K562 (cell line): ENCODE measurements around the gene CNTRL. TPM values are rescaled to one million over a fixed set of nuclear protein-coding genes. Genes with fewer than 3 reads are reported as not detected.

ENCODE experiments used
- ATAC-seq: fragments of 200-7000 bp; cut with Tn5 transposase; 3 replicates; pipeline ENCODE4 v1.9.1; 2020; ENCODE audit warnings: moderate library complexity
- BruUV-seq: library from RNA; stranded (reverse); fragments of 400-500 nt; replicated peaks from 2 replicates; lab custom pipeline; 2021; lab: Mats Ljungman, UMichigan
- CTCF ChIA-PET: fragments of 300-600 bp; formaldehyde crosslinking; extraction: SDS; loops from one replicate; lab custom pipeline; 2021; ENCODE audit warnings: low intra/inter-chr PET ratio; lab: Yijun Ruan, JAX
- POLR2A ChIA-PET: fragments of 300-600, 350-650 bp; sonication (Branson Sonifier 250); formaldehyde crosslinking; extraction: SDS; loops from one replicate; lab custom pipeline; 2021; ENCODE audit warnings: antibody characterized with exemption, inconsistent platforms; lab: Yijun Ruan, JAX
- DNase-seq, 4 experiments: peaks; one replicate each; pipeline versions ENCODE4 v3.0.0 to v3.0.0-alpha.2; 2011 to 2018; ENCODE audit warnings: low spot score in 3 of 4, mixed read lengths in 3 of 4; ENCODE audit errors: extremely low read depth in 1 of 4
- FAIRE-seq: peaks from 2 replicates; lab custom pipeline; 2011; peaks lifted over from hg19 to GRCh38; lab: Jason Lieb, UNC
- H2AFZ ChIP-seq: 2 replicates; pipeline ENCODE4 v1.6.0; 2011; ENCODE audit warnings: low read depth, low read length, control low read depth, inconsistent platforms
- H3K27ac ChIP-seq: fragments of 200-600 bp; 3 replicates; pipeline ENCODE4 v1.8.0; 2011; ENCODE audit warnings: low read depth, mild to moderate bottlenecking, control low read depth, inconsistent platforms, low read length, moderate library complexity, mixed read lengths; ENCODE audit errors: extremely low read depth
- H3K27me3 ChIP-seq, 2 experiments: fragments of 300-600 bp in 1 of 2; 2 replicates in 1 of 2; 3 replicates in 1 of 2; pipeline versions ENCODE4 v1.6.0 to v1.8.0; 2011; ENCODE audit warnings: inconsistent platforms in 2 of 2, low read length in 2 of 2, mild to moderate bottlenecking in 1 of 2, mixed read lengths in 1 of 2, moderate library complexity in 1 of 2; ENCODE audit not compliant: control insufficient read depth in 2 of 2, insufficient read depth in 2 of 2
- H3K36me3 ChIP-seq: fragments of 300-600 bp; 3 replicates; pipeline ENCODE4 v1.8.0; 2011; ENCODE audit warnings: mild to moderate bottlenecking, low read length, inconsistent platforms; ENCODE audit not compliant: control insufficient read depth, insufficient read depth
- H3K4me1 ChIP-seq, 2 experiments: fragments of 200-600 bp in 1 of 2; replicated peaks in 1 of 2; 2 replicates in 1 of 2; 3 replicates in 1 of 2; pipeline versions ENCODE4 v1.5.1 to v1.8.0; 2011; ENCODE audit warnings: inconsistent platforms in 2 of 2, low read length in 2 of 2, mild to moderate bottlenecking in 1 of 2, mixed read lengths in 1 of 2, moderate library complexity in 1 of 2; ENCODE audit not compliant: control insufficient read depth in 2 of 2, insufficient read depth in 2 of 2
- H3K4me2 ChIP-seq: 2 replicates; pipeline ENCODE4 v1.6.1; 2011; ENCODE audit warnings: low read length, control low read depth, inconsistent platforms, mixed read lengths; ENCODE audit not compliant: insufficient read depth
- H3K4me3 ChIP-seq: fragments of 200-600 bp; sonication (generic), shearing (Covaris generic); 2 replicates; pipeline ENCODE4 v1.5.1; 2016; ENCODE audit warnings: control low read depth, inconsistent platforms
- H3K79me2 ChIP-seq: fragments of 200-600 bp; 3 replicates; pipeline ENCODE4 v1.8.0; 2011; ENCODE audit warnings: low read length, inconsistent platforms; ENCODE audit not compliant: control insufficient read depth, insufficient read depth
- H3K9ac ChIP-seq, 2 experiments: 2 replicates each; pipeline versions ENCODE4 v1.6.0 to v1.6.1; 2011; ENCODE audit warnings: low read depth in 2 of 2, low read length in 2 of 2, control low read depth in 1 of 2, inconsistent platforms in 1 of 2, mild to moderate bottlenecking in 1 of 2, mixed read lengths in 1 of 2; ENCODE audit not compliant: insufficient read depth in 1 of 2
- H3K9me1 ChIP-seq: one replicate; pipeline ENCODE4 v1.6.0; 2011; ENCODE audit warnings: inconsistent platforms, mild to moderate bottlenecking, low read length, moderate library complexity; ENCODE audit not compliant: control insufficient read depth, insufficient read depth
- H3K9me3 ChIP-seq: replicated peaks from 2 replicates; pipeline ENCODE4 v1.5.1; 2011; ENCODE audit warnings: low read depth, low read length, inconsistent platforms; ENCODE audit not compliant: control insufficient read depth, insufficient read depth
- H4K20me1 ChIP-seq: replicated peaks from 2 replicates; pipeline ENCODE4 v1.6.1; 2011; ENCODE audit warnings: low read length, inconsistent platforms, mixed read lengths; ENCODE audit not compliant: control insufficient read depth, insufficient read depth
- CCAR2 ChIP-seq: fragments of 200-400 bp; formaldehyde crosslinking; IDR thresholded peaks from 2 replicates; pipeline ENCODE4 v1.6.1; 2017; ENCODE audit warnings: mild to moderate bottlenecking, low read depth, low read length
- HSF4 ChIP-seq: fragments of 250-450 bp; sonication (Bioruptor Pico); IDR thresholded peaks from 2 replicates; pipeline ENCODE4 v2.1.2; 2022; ENCODE audit warnings: mild to moderate bottlenecking, moderate library complexity, borderline replicate concordance
- NEUROD1 ChIP-seq: fragments of 150-350 bp; IDR thresholded peaks from 2 replicates; pipeline ENCODE4 v1.6.1; 2014; ENCODE audit warnings: borderline replicate concordance, low read length, low read depth; ENCODE audit not compliant: partially characterized antibody
- RBM22 ChIP-seq: fragments of 200-400 bp; formaldehyde crosslinking; IDR thresholded peaks from 2 replicates; pipeline ENCODE4 v1.6.1; 2018; ENCODE audit warnings: low read length, low read depth; ENCODE audit not compliant: poor library complexity, severe bottlenecking
- SRSF7 ChIP-seq: fragments of 200-400 bp; formaldehyde crosslinking; optimal IDR thresholded peaks from 2 replicates; pipeline ENCODE3; 2017; ENCODE audit warnings: mild to moderate bottlenecking, low read depth, low read length
- ZEB2 ChIP-seq: fragments of 450-650 bp; IDR thresholded peaks from 2 replicates; pipeline ENCODE4 v1.6.1; 2016
- WGBS: fragments of 100-300 bp; shearing (Covaris generic); methylation state at CpG from one replicate; pipeline ENCODE4 v1.1.6; 2016; ENCODE audit warnings: low coverage, mixed read lengths; ENCODE audit not compliant: insufficient coverage; ENCODE audit errors: missing lambda C conversion rate; 5-methylcytosine and 5-hydroxymethylcytosine counted together
- in situ Hi-C: fragments of 300-500 bp; cut with MboI; formaldehyde crosslinking; loops from 4 replicates; pipeline ENCODE4 v1.15.0; 2018; ENCODE audit warnings: inconsistent platforms, mixed read lengths
- intact Hi-C: fragments of 100-400 bp; cut with micrococcal nuclease; formaldehyde crosslinking; loops from 2 replicates; pipeline ENCODE4 v1.14.2; 2022
- polyA plus RNA-seq, 8 experiments: library from polyadenylated mRNA; depleted of rRNA in 4 of 8; stranded (reverse) in 5 of 8; unstranded in 3 of 8; fragments of >200 nt; fragmentation: Nextera tagmentation in 2 of 8; fragmentation: Illumina TruSeq in 1 of 8; extraction: Ambion mirVana in 2 of 8; extraction: Trizol in 1 of 8; gene quantifications; 2 replicates each; pipeline versions ENCODE4 v1.2.1 to v1.2.3, GENCODE V29; 2011 to 2014; ENCODE audit warnings: inconsistent platforms in 1 of 8, missing spikeins in 1 of 8
- total RNA-seq, 7 experiments: library from RNA; depleted of rRNA in 6 of 7; stranded (reverse); fragments of >200 nt in 6 of 7; fragmentation: Illumina TruSeq in 2 of 7; extraction: Trizol in 2 of 7; gene quantifications; 2 replicates each; pipeline versions ENCODE4 v1.2.1 to v1.2.3, GENCODE V29; 2011 to 2021; ENCODE audit warnings: low replicate concordance in 1 of 7
- TF ChIP-seq, protein P1 (sequence below): fragments of 250-450 bp; sonication (Bioruptor Pico); IDR thresholded peaks from 2 replicates; pipeline ENCODE4 v1.4.0; 2020
- TF ChIP-seq, protein P2 (sequence below): fragments of 250-450 bp; sonication (Bioruptor Pico); IDR thresholded peaks from 2 replicates; pipeline ENCODE4 v1.4.0; 2020; ENCODE audit warnings: mild to moderate bottlenecking, moderate library complexity, borderline replicate concordance
- TF ChIP-seq, protein P3 (sequence below): fragments of 150-350 bp; IDR thresholded peaks from 2 replicates; pipeline ENCODE4 v1.6.1; 2014; ENCODE audit warnings: low read depth, mild to moderate bottlenecking, low read length, borderline replicate concordance
- TF ChIP-seq, protein P4 (sequence below): fragments of 450-650 bp; IDR thresholded peaks from 2 replicates; pipeline ENCODE4 v1.6.1; 2017; ENCODE audit warnings: antibody characterized with exemption, mild to moderate bottlenecking

The CNTRL gene
- total and polyA plus RNA-seq, 9 of the 15 experiments (the other 6 are each of a cell fraction or from before 2014, with no cell fraction given) = 9.2 to 28.9 (median 20.5) TPM

DNA sequence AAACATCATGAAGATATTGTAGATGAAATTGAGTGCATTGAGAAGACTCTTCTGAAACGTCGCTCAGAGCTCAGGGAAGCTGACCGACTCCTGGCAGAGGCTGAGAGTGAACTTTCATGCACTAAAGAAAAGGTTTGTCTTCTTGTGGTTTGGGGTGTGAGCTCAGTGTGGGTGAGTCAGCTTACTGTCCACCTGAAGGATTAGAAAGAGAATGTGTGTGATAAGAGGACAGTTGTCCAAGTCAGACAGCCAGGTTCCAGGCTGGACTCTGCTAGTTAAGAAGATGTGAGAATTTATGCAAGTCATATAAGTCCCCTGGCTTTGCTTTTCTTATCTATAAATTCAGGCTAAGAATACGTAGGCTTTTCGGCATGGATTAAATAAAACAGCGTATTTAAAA lies 80.0 kb downstream of the CNTRL start:
- peaks cover 58% of the 10 kb centered on the region for H3K36me3 ChIP-seq
- TF ChIP-seq SRSF7 (no peak), RBM22 (no peak), NEUROD1 (no peak), HSF4 (CRISPR knock-in tag) (no peak), ZEB2 (peak; percentile 99), CCAR2 (no peak)
- TF ChIP-seq, protein P1, sequence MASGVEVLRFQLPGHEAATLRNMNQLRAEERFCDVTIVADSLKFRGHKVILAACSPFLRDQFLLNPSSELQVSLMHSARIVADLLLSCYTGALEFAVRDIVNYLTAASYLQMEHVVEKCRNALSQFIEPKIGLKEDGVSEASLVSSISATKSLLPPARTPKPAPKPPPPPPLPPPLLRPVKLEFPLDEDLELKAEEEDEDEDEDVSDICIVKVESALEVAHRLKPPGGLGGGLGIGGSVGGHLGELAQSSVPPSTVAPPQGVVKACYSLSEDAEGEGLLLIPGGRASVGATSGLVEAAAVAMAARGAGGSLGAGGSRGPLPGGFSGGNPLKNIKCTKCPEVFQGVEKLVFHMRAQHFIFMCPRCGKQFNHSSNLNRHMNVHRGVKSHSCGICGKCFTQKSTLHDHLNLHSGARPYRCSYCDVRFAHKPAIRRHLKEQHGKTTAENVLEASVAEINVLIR = no peak
- TF ChIP-seq, protein P2, sequence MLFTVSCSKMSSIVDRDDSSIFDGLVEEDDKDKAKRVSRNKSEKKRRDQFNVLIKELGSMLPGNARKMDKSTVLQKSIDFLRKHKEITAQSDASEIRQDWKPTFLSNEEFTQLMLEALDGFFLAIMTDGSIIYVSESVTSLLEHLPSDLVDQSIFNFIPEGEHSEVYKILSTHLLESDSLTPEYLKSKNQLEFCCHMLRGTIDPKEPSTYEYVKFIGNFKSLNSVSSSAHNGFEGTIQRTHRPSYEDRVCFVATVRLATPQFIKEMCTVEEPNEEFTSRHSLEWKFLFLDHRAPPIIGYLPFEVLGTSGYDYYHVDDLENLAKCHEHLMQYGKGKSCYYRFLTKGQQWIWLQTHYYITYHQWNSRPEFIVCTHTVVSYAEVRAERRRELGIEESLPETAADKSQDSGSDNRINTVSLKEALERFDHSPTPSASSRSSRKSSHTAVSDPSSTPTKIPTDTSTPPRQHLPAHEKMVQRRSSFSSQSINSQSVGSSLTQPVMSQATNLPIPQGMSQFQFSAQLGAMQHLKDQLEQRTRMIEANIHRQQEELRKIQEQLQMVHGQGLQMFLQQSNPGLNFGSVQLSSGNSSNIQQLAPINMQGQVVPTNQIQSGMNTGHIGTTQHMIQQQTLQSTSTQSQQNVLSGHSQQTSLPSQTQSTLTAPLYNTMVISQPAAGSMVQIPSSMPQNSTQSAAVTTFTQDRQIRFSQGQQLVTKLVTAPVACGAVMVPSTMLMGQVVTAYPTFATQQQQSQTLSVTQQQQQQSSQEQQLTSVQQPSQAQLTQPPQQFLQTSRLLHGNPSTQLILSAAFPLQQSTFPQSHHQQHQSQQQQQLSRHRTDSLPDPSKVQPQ = no peak
- TF ChIP-seq, protein P3, sequence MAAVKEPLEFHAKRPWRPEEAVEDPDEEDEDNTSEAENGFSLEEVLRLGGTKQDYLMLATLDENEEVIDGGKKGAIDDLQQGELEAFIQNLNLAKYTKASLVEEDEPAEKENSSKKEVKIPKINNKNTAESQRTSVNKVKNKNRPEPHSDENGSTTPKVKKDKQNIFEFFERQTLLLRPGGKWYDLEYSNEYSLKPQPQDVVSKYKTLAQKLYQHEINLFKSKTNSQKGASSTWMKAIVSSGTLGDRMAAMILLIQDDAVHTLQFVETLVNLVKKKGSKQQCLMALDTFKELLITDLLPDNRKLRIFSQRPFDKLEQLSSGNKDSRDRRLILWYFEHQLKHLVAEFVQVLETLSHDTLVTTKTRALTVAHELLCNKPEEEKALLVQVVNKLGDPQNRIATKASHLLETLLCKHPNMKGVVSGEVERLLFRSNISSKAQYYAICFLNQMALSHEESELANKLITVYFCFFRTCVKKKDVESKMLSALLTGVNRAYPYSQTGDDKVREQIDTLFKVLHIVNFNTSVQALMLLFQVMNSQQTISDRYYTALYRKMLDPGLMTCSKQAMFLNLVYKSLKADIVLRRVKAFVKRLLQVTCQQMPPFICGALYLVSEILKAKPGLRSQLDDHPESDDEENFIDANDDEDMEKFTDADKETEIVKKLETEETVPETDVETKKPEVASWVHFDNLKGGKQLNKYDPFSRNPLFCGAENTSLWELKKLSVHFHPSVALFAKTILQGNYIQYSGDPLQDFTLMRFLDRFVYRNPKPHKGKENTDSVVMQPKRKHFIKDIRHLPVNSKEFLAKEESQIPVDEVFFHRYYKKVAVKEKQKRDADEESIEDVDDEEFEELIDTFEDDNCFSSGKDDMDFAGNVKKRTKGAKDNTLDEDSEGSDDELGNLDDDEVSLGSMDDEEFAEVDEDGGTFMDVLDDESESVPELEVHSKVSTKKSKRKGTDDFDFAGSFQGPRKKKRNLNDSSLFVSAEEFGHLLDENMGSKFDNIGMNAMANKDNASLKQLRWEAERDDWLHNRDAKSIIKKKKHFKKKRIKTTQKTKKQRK = no peak
- TF ChIP-seq, protein P4, sequence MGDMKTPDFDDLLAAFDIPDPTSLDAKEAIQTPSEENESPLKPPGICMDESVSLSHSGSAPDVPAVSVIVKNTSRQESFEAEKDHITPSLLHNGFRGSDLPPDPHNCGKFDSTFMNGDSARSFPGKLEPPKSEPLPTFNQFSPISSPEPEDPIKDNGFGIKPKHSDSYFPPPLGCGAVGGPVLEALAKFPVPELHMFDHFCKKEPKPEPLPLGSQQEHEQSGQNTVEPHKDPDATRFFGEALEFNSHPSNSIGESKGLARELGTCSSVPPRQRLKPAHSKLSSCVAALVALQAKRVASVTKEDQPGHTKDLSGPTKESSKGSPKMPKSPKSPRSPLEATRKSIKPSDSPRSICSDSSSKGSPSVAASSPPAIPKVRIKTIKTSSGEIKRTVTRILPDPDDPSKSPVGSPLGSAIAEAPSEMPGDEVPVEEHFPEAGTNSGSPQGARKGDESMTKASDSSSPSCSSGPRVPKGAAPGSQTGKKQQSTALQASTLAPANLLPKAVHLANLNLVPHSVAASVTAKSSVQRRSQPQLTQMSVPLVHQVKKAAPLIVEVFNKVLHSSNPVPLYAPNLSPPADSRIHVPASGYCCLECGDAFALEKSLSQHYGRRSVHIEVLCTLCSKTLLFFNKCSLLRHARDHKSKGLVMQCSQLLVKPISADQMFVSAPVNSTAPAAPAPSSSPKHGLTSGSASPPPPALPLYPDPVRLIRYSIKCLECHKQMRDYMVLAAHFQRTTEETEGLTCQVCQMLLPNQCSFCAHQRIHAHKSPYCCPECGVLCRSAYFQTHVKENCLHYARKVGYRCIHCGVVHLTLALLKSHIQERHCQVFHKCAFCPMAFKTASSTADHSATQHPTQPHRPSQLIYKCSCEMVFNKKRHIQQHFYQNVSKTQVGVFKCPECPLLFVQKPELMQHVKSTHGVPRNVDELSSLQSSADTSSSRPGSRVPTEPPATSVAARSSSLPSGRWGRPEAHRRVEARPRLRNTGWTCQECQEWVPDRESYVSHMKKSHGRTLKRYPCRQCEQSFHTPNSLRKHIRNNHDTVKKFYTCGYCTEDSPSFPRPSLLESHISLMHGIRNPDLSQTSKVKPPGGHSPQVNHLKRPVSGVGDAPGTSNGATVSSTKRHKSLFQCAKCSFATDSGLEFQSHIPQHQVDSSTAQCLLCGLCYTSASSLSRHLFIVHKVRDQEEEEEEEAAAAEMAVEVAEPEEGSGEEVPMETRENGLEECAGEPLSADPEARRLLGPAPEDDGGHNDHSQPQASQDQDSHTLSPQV = no peak

More for the DNA sequence above, 80.0 kb downstream of the CNTRL start:
- no peaks in the 10 kb centered on the region for H3K79me2 ChIP-seq
- ChIA-PET POLR2A (interaction anchor here (0.6 to 1.0 kb wide), 4 partner anchors 16 to 258 kb away, joined by 4 read pairs; no protein-coding TSS in a partner anchor), CTCF (no interaction called here)
- peak overlapping the region; percentile 46; the same call in 1 of the 3 replicates for H3K27ac ChIP-seq
- no peaks in the 10 kb centered on the region for H3K9me1 ChIP-seq
- H3K27me3 ChIP-seq = no peaks in the 10 kb centered on the region
- no peak overlapping the region for H3K9ac ChIP-seq
- H3K4me2 ChIP-seq = peak overlapping the region; percentile 27
- intact Hi-C loops (loop anchor here (2.0 kb wide), 1 partner anchor 32 kb away; no protein-coding TSS in a partner anchor), in situ Hi-C loops (no loop called here)
- WGBS = 2% methylated on average over 6 of the region's 6 CpGs
- H3K4me3 ChIP-seq = no peak overlapping the region
- no peaks in the 10 kb centered on the region for H3K9me3 ChIP-seq
- no peaks in the 10 kb centered on the region for H4K20me1 ChIP-seq
- H3K4me1 ChIP-seq = peaks cover 4 to 27% of the 10 kb centered on the region in 2 experiments; a peak in 4 of 5 replicates
- no peak overlapping the region for H2AFZ ChIP-seq
- DNase-seq (peak; percentile 44 to 93 (median 70)), ATAC-seq (peak; percentile 94), FAIRE-seq (peak; percentile 96)
- BruUV-seq = no TSS peak
